ENCODE measurements around the gene BLVRA. TPM values are rescaled to one million over a fixed set of nuclear protein-coding genes. Genes with fewer than 3 reads are reported as not detected.
"Not testable (repeated sequence)": the region's sequence is repeated elsewhere in the genome, so short reads cannot be mapped to it uniquely, and the experiment has no call there.

BLVRA gene
- total RNA-seq, 1 donor, result 20.6 TPM

- Histone ChIP-seq H3K4me2 (ENCODE audit: insufficient read depth, low read length) (no peak overlapping the region), H3K36me3 (ENCODE audit: insufficient read depth, low read length) (no peaks in the 10 kb centered on the region), H3K4me3 (ENCODE audit: insufficient read depth, low read length) (no peak overlapping the region), H3K9me3 (ENCODE audit: low read depth, low read length) (no peaks in the 10 kb centered on the region), H3K27ac (ENCODE audit: low read depth, low read length) (no peak overlapping the region), H3K4me1 (ENCODE audit: insufficient read depth, low read length) (peaks cover 14% of the 10 kb centered on the region), H3K79me2 (ENCODE audit: insufficient read depth, low read length) (peaks cover 69% of the 10 kb centered on the region), H2AFZ (ENCODE audit: low read length) (no peak overlapping the region), H4K20me1 (ENCODE audit: insufficient read depth, low read length) (peaks cover 4% of the 10 kb centered on the region), H3K27me3 (ENCODE audit: insufficient read depth, low read length) (no peaks in the 10 kb centered on the region)
- DNase-seq (ENCODE audit: insufficient read length, low spot score, missing footprints), result no peak
- no peak for TF ChIP-seq CTCF (IDR thresholded peaks at IDR 0.05; ENCODE audit: extremely low read depth, low read depth, low read length)
Measured at GRCh38 chr7:43727003-43727402, 31.5 kb upstream of the BLVRA start.

- H3K79me2 ChIP-seq (ENCODE audit: insufficient read depth, low read length), result peaks cover 65% of the 10 kb centered on the region
- no peaks in the 10 kb centered on the region for H3K9me3 ChIP-seq (ENCODE audit: low read depth, low read length)
- H2AFZ ChIP-seq (ENCODE audit: low read length), result no peak overlapping the region
- no peak for DNase-seq (ENCODE audit: insufficient read length, low spot score, missing footprints)
- no peak overlapping the region for H3K27ac ChIP-seq (ENCODE audit: low read depth, low read length)
- no peaks in the 10 kb centered on the region for H3K36me3 ChIP-seq (ENCODE audit: insufficient read depth, low read length)
- H3K4me1 ChIP-seq (ENCODE audit: insufficient read depth, low read length), result peaks cover 14% of the 10 kb centered on the region
- no peak for TF ChIP-seq CTCF (IDR thresholded peaks at IDR 0.05; ENCODE audit: extremely low read depth, low read depth, low read length)
- H3K4me2 ChIP-seq (ENCODE audit: insufficient read depth, low read length), result no peak overlapping the region
- peaks cover 4% of the 10 kb centered on the region for H4K20me1 ChIP-seq (ENCODE audit: insufficient read depth, low read length)
- no peak overlapping the region for H3K4me3 ChIP-seq (ENCODE audit: insufficient read depth, low read length)
- H3K27me3 ChIP-seq (ENCODE audit: insufficient read depth, low read length), result no peaks in the 10 kb centered on the region
Measured at GRCh38 chr7:43727494-43727893, 31.0 kb upstream of the BLVRA start.

GRCh38 chr7:43729214-43729923 lies 29.1 kb upstream of the BLVRA start, which contains the start of gene COA1:
Gene COA1, minus strand, starts transcription at chr7:43729523. Its CDS starts 80,909 bp downstream, at chr7:43648614.
- peak within 1 kb of the TSS; percentile 93 for H3K4me3 ChIP-seq (ENCODE audit: insufficient read depth, low read length)
- H4K20me1 ChIP-seq (ENCODE audit: insufficient read depth, low read length), result no peaks in the 10 kb centered on the region
- peaks cover 14% of the 10 kb centered on the region for H3K4me1 ChIP-seq (ENCODE audit: insufficient read depth, low read length)
- peak within 1 kb of the TSS; percentile 54 for H3K27ac ChIP-seq (ENCODE audit: low read depth, low read length)
- peak within 1 kb of the TSS; percentile 86 for H3K4me2 ChIP-seq (ENCODE audit: insufficient read depth, low read length)
- H3K27me3 ChIP-seq (ENCODE audit: insufficient read depth, low read length), result no peaks in the 10 kb centered on the region
- no peak for TF ChIP-seq CTCF (IDR thresholded peaks at IDR 0.05; ENCODE audit: extremely low read depth, low read depth, low read length)
- peaks cover 47% of the 10 kb centered on the region for H3K79me2 ChIP-seq (ENCODE audit: insufficient read depth, low read length)
- no peaks in the 10 kb centered on the region for H3K36me3 ChIP-seq (ENCODE audit: insufficient read depth, low read length)
- H2AFZ ChIP-seq (ENCODE audit: low read length), result peak within 1 kb of the TSS; percentile 96
- no peaks in the 10 kb centered on the region for H3K9me3 ChIP-seq (ENCODE audit: low read depth, low read length)
- DNase-seq (ENCODE audit: insufficient read length, low spot score, missing footprints), result peak; percentile 92

- H3K27me3 ChIP-seq (ENCODE audit: insufficient read depth, low read length), result no peaks in the 10 kb centered on the region
- peaks cover 14% of the 10 kb centered on the region for H3K4me1 ChIP-seq (ENCODE audit: insufficient read depth, low read length)
- peak overlapping the region; percentile 86 for H3K4me2 ChIP-seq (ENCODE audit: insufficient read depth, low read length)
- H3K9me3 ChIP-seq (ENCODE audit: low read depth, low read length), result no peaks in the 10 kb centered on the region
- H2AFZ ChIP-seq (ENCODE audit: low read length), result peak overlapping the region; percentile 96
- peak overlapping the region; percentile 93 for H3K4me3 ChIP-seq (ENCODE audit: insufficient read depth, low read length)
- no peak for DNase-seq (ENCODE audit: insufficient read length, low spot score, missing footprints)
- no peak for TF ChIP-seq CTCF (IDR thresholded peaks at IDR 0.05; ENCODE audit: extremely low read depth, low read depth, low read length)
- H3K36me3 ChIP-seq (ENCODE audit: insufficient read depth, low read length), result no peaks in the 10 kb centered on the region
- peak overlapping the region; percentile 54 for H3K27ac ChIP-seq (ENCODE audit: low read depth, low read length)
- H3K79me2 ChIP-seq (ENCODE audit: insufficient read depth, low read length), result peaks cover 42% of the 10 kb centered on the region
- H4K20me1 ChIP-seq (ENCODE audit: insufficient read depth, low read length), result no peaks in the 10 kb centered on the region
Measured at GRCh38 chr7:43729924-43730248, 28.6 kb upstream of the BLVRA start.

- H4K20me1 ChIP-seq (ENCODE audit: insufficient read depth, low read length); H3K4me2 ChIP-seq (ENCODE audit: insufficient read depth, low read length); DNase-seq (ENCODE audit: insufficient read length, low spot score, missing footprints): not testable (repeated sequence)
Measured at GRCh38 chr7:43731494-43731893, 27.0 kb upstream of the BLVRA start.

More at GRCh38 chr7:43731494-43731893, 27.0 kb upstream of the BLVRA start:
- H3K9me3 ChIP-seq (ENCODE audit: low read depth, low read length); H3K36me3 ChIP-seq (ENCODE audit: insufficient read depth, low read length); H3K27me3 ChIP-seq (ENCODE audit: insufficient read depth, low read length); H3K4me3 ChIP-seq (ENCODE audit: insufficient read depth, low read length); H2AFZ ChIP-seq (ENCODE audit: low read length); H3K27ac ChIP-seq (ENCODE audit: low read depth, low read length): not testable (repeated sequence)
- H3K79me2 ChIP-seq (ENCODE audit: insufficient read depth, low read length), result peaks cover 27% of the 10 kb centered on the region
- peaks cover 19% of the 10 kb centered on the region for H3K4me1 ChIP-seq (ENCODE audit: insufficient read depth, low read length)

Data from osteoblast (primary cell).